Measurements from ENCODE around the gene PRC1.

- TF ChIP-seq CTCF (IDR thresholded peaks at IDR 0.05) (no peak), POLR2A (IDR thresholded peaks at IDR 0.05) (no peak), POLR2AphosphoS5 (IDR thresholded peaks at IDR 0.05) (no peak), EP300 (IDR thresholded peaks at IDR 0.05; ENCODE audit: low read depth) (no peak)
Measured at GRCh38 chr15:90986790-90987507, 7.4 kb downstream of the PRC1 start.

Data from transverse colon (tissue), 4 donors.